ENCODE data around the gene PCDH1. TPM values are rescaled to one million over a fixed set of nuclear protein-coding genes. Genes with fewer than 3 reads are reported as not detected.

PCDH1 gene
- total RNA-seq, 3 donors from 2014 or later = 0.05 to 0.24 (median 0.14) TPM

DNA sequence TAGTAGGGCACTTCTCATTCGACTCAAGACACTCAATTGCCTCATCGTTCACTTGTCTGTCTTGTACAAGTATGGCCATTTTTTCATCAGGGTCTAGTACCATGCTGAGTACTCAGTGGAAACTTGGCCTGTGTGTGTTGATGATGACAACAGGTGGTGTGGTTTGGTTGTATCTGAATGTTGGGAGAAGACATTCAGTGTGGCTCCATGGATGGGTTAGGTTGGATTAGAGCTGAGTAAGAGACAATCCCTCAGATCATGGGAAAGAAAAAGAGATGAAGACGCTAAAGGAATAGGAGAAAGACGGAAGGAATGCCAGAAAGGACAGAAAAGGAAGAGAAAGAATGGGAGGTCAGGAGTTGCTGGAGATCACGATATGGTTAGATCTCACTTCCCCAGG lies 17.0 kb downstream of the PCDH1 start:
- H3K4me3 Mint-ChIP-seq = no peak overlapping the region
- ATAC-seq (no peak), DNase-seq (no peak)
- H3K9me3 Mint-ChIP-seq = no peaks in the 10 kb centered on the region
- peaks cover 5% of the 10 kb centered on the region for H3K27me3 Mint-ChIP-seq (ENCODE audit: low read depth)
- H3K4me1 Mint-ChIP-seq (ENCODE audit: low read depth) = no peaks in the 10 kb centered on the region
- H3K36me3 Mint-ChIP-seq (ENCODE audit: insufficient read depth) = no peaks in the 10 kb centered on the region

DNA sequence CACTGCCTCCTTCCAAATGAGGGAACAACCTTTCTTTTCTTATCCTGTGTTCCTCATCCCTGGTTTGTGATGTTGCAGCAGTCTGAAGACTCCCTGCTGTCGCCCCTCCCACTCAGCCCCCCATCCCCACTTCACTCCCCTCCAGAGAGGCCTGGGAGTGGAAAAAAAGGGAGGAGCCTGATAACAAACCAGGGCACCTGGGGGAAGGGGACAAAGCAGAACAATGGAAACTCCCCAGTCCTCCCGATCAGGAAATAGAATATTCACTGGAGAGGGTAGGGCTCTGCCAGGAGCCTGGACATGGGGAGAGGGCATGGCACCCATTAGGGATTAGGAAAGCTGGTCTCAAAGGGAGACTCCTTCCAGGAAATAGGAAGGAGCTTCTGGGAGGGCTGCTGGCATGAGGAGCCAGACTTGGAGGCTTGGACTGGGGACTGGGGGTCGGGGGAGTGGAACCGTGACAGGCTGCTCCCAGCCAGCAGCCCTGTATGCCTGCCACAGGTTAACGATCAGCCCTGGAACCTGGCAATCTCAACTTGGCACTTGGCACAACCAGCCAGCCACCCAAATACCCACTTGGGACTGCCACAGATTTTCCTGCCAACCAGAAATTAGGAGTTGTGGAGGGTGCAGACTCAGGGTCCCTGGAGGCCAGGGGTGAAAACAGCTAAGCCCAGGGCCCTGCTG lies 20.0 kb downstream of the PCDH1 start:
- H3K4me1 Mint-ChIP-seq (ENCODE audit: low read depth) = no peaks in the 10 kb centered on the region
- peaks cover 7% of the 10 kb centered on the region for H3K27me3 Mint-ChIP-seq (ENCODE audit: low read depth)
- no peaks in the 10 kb centered on the region for H3K36me3 Mint-ChIP-seq (ENCODE audit: insufficient read depth)
- no peak for ATAC-seq
- no peak overlapping the region for H3K4me3 Mint-ChIP-seq
- no peak for DNase-seq
- no peaks in the 10 kb centered on the region for H3K9me3 Mint-ChIP-seq

DNA sequence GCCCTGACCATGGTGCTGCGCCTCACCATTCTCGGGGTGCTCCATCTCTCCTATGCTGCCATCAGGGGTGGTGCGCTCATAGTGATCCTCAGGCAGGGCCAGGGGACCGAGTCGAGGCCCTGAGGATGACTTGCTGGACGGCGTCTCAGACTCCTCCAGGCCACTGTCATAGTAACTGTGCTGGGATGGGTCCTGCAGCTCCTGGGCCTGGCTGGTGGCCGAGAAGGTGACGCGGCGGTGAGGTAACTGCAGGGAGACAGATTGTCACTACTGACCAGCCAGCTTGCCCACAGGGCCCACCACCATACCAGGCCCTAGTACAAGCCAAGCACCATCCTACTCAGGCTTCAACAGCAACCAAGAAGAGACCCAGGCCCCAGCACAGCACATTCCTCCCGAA lies 21.0 kb downstream of the PCDH1 start:
- no peak for ATAC-seq
- DNase-seq = no peak
- Mint-ChIP-seq H3K36me3 (ENCODE audit: insufficient read depth) (no peaks in the 10 kb centered on the region), H3K4me1 (ENCODE audit: low read depth) (no peaks in the 10 kb centered on the region), H3K27me3 (ENCODE audit: low read depth) (peaks cover 7% of the 10 kb centered on the region), H3K4me3 (no peak overlapping the region), H3K9me3 (no peaks in the 10 kb centered on the region)

DNA sequence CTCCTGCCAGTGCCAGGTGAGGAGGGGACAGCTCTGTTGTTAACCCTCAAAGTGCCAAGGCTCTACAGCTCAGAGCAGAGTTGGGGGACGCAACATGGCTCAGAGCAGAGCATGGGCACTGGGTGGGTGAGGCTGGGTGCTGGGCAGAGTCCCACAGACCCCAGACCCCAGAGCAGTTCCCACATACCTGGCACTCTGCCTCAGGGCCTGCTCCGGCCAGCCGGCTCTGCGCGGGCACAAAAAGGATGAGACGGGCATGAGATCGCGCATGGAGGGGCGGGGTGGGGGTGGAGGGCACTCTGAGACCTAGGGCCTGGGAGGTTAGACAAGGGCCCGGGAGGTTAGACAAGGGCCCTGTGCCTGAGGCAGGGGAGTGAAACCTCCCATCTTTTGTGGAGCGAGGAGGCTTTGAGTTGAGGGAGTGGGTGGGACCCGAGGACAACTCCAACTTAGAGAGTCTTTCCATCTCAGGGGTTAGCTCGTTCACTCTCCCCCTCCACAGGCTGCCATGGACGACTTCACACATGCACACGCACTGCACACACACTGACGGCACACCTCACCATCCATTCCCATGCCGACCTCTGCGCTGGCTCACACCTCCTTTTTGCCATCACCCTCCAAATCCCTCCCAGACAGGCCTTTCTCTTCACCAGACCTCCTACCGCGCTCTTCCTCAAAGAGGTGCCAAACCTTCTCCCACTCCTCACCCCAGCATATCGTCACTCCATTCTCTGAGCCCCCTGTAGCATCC lies 22.0 kb downstream of the PCDH1 start:
- no peaks in the 10 kb centered on the region for H3K4me1 Mint-ChIP-seq (ENCODE audit: low read depth)
- ATAC-seq = no peak
- H3K4me3 Mint-ChIP-seq = no peak overlapping the region
- H3K9me3 Mint-ChIP-seq = no peaks in the 10 kb centered on the region
- no peaks in the 10 kb centered on the region for H3K36me3 Mint-ChIP-seq (ENCODE audit: insufficient read depth)
- peaks cover 3% of the 10 kb centered on the region for H3K27me3 Mint-ChIP-seq (ENCODE audit: low read depth)
- DNase-seq = no peak

DNA sequence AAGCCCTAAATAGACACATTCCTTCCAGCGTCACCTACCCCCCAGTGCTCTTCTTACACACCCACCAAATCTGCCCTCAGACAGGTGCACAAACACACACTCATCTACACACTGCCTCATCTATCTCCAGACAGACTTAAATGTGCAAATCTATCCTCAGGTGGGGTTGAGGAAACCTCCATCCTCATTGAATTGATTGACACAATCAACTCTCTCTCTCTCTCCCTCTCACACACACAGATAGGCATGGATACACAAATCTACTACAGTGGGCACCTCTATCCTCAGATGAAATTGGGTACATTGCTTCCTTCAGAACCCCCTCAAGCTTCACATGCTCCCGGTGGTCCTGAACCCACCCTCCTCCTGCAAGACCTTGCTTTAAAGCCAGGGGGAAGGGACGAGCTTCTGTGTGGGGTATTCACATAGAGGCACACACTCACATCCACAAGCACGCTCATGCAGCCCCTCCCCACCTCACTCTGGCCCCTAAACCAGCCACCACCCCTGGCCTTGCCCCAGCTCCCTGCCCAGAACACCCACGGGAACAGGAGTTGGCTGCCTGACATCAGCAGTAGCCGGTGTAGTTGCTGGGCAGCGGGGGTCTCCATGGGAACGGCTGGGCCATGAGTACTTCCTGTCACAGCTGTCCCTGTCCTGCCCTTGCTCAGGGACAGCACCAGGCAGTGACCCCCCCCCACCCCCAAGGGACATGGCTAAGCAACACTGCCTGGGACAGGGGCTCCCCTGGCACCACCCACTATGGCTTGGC lies 22.8 kb downstream of the PCDH1 start:
- no peak overlapping the region for H3K4me3 Mint-ChIP-seq
- no peaks in the 10 kb centered on the region for H3K9me3 Mint-ChIP-seq
- H3K4me1 Mint-ChIP-seq (ENCODE audit: low read depth) = no peaks in the 10 kb centered on the region
- DNase-seq (no peak), ATAC-seq (no peak)
- no peaks in the 10 kb centered on the region for H3K36me3 Mint-ChIP-seq (ENCODE audit: insufficient read depth)
- peaks cover 2% of the 10 kb centered on the region for H3K27me3 Mint-ChIP-seq (ENCODE audit: low read depth)

DNA sequence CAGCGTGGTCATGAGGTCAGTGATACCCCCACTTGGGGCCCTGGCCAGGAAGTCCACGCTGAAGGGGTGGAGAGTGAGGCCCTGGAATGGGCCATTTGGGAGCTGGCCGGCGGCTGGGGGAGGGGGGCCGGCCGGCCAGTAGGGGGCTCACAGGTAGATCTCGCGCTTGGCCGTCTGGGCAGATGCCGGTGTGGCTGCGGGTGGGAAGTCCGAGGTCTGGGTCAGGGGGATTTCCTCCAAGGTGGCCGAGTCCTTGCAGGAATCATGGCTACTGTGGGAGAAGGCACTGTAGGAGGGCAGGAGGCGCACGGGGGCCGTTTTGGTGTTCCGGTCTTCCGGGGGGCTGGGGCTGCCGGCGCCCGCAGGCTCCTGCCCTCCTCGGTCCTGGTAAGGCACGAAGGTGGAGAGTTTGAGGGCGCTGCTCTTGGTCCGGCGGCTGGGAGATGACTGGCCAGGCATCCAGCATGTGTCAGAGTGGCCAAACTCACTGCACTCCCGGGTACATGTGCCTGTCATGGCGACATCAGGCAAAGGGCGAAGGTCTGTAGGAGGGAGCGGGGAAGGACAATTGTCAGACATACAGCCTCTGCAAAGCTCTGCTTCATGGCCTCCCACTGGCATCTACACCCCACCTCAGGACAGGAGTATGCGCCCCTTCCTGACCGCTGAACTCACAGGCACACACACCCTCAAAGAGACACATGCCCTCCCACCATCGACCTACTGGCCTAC lies 24.1 kb downstream of the PCDH1 start:
- H3K4me1 Mint-ChIP-seq (ENCODE audit: low read depth) = peaks cover 2% of the 10 kb centered on the region
- no peaks in the 10 kb centered on the region for H3K9me3 Mint-ChIP-seq
- peaks cover 2% of the 10 kb centered on the region for H3K27me3 Mint-ChIP-seq (ENCODE audit: low read depth)
- no peaks in the 10 kb centered on the region for H3K36me3 Mint-ChIP-seq (ENCODE audit: insufficient read depth)
- DNase-seq (no peak), ATAC-seq (no peak)
- H3K4me3 Mint-ChIP-seq = no peak overlapping the region

DNA sequence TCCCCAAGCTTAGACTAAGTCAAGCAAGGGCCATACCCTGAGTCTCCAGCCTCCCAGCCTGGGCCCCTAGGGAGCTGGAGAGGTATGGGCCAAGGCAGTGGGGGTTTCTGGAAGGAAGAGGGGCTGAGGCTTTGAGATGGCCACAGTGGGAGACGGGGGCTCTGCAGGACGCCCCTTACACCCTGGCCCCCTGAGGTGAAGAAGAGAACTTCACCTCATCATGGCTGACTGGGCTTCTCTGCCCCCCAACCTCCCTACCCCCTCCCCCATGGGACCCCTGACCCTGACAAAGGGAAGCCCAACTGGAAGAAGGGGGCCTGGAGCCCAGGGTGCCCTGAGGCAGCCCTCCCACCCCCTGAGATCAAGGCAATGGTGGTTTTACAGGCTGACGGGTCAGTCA lies 25.8 kb downstream of the PCDH1 start:
- H3K36me3 Mint-ChIP-seq (ENCODE audit: insufficient read depth) = no peaks in the 10 kb centered on the region
- peaks cover 8% of the 10 kb centered on the region for H3K4me1 Mint-ChIP-seq (ENCODE audit: low read depth)
- H3K4me3 Mint-ChIP-seq = no peak overlapping the region
- no peaks in the 10 kb centered on the region for H3K9me3 Mint-ChIP-seq
- no peak for ATAC-seq
- H3K27me3 Mint-ChIP-seq (ENCODE audit: low read depth) = peaks cover 2% of the 10 kb centered on the region
- DNase-seq = no peak

DNA sequence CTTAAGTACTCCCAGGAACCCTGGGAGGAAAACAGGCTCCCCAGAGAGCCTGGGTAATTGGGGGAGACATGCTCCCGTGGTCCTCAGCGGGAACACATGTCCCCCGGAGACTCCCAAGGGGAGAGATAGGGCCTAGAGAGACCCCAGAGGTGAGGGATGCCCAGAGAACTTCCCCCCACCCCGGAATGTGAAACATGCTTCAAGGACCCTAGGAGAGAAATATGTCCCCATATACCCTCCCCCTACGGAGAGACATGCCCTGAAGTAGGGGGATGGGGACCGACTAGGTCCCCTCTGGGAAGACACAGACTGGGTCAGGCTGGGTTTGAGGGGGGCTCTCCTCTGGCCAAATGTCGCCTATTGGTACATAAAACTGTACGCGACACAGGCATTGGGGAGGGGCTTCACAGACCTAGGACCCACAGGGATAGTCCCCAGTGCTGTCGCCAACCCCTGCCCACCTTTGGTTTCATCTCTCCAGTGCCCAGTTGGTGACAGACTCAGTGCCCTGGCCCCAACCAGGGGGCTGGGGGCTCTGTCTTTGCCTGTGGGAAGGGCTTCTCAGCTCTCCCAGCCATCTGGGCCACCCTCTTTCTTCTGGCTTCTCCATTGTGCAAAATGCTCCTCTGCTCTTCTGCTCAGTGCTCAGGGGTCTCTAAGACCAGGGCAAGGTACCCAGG lies 26.9 kb downstream of the PCDH1 start:
- Mint-ChIP-seq H3K36me3 (ENCODE audit: insufficient read depth) (no peaks in the 10 kb centered on the region), H3K27me3 (ENCODE audit: low read depth) (peaks cover 2% of the 10 kb centered on the region), H3K4me1 (ENCODE audit: low read depth) (peaks cover 8% of the 10 kb centered on the region), H3K9me3 (no peaks in the 10 kb centered on the region), H3K4me3 (peak overlapping the region; percentile 73)
- no peak for DNase-seq
- no peak for ATAC-seq

DNA sequence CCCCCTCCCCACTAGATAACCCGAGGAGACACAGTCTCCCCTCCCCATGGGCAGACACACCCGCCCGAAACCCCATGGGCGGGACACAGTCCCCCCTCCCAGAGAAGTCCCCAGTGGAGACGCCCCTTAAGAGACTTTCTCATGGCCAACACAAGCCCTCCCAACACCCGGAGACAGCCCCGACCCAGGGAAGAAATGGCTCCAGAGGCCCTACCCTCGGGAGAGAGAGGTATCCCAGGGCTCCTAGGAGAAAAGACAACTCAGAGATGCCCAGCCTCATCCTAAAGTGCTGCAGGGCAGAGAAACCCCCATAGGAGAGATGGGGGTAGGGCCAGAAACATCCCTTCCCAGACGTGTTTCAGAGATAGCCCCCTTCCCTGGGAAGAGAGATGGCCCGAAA lies 27.4 kb downstream of the PCDH1 start:
- Mint-ChIP-seq H3K4me1 (ENCODE audit: low read depth) (peaks cover 9% of the 10 kb centered on the region), H3K4me3 (peak overlapping the region; percentile 73), H3K36me3 (ENCODE audit: insufficient read depth) (no peaks in the 10 kb centered on the region), H3K9me3 (no peaks in the 10 kb centered on the region), H3K27me3 (ENCODE audit: low read depth) (peaks cover 2% of the 10 kb centered on the region)
- no peak for DNase-seq
- no peak for ATAC-seq

DNA sequence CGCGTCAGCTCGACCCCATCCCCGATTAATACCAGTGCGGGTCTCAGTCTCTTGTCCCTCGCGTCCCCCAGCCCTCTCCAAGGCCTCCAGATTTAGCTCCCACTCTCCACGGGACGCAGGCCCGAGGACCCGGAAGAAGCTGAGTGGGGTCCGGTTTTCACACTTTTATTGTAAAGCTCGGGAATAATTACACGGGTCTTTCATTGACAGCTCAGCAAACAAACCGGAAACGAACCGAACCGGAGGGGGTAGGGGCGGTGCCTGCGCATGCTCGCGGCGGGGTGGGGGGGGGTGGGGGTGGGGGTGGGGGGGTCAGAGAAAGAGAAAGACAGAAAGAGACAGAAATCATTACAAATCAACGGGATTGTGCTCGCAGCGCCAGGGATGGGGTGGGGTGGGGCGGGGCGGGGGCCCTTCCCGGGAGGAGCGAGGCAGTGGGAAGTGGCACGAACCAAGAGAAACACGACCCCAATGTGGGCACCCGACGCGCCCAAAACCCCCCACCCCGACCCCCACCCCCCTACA lies 27.9 kb downstream of the PCDH1 start:
- Mint-ChIP-seq H3K4me3 (peak overlapping the region; percentile 83), H3K27me3 (ENCODE audit: low read depth) (peaks cover 2% of the 10 kb centered on the region), H3K36me3 (ENCODE audit: insufficient read depth) (no peaks in the 10 kb centered on the region), H3K9me3 (no peaks in the 10 kb centered on the region), H3K4me1 (ENCODE audit: low read depth) (peaks cover 13% of the 10 kb centered on the region)
- ATAC-seq = peak in 1 of 2 donors; percentile 30
- DNase-seq = peak; percentile 28

DNA sequence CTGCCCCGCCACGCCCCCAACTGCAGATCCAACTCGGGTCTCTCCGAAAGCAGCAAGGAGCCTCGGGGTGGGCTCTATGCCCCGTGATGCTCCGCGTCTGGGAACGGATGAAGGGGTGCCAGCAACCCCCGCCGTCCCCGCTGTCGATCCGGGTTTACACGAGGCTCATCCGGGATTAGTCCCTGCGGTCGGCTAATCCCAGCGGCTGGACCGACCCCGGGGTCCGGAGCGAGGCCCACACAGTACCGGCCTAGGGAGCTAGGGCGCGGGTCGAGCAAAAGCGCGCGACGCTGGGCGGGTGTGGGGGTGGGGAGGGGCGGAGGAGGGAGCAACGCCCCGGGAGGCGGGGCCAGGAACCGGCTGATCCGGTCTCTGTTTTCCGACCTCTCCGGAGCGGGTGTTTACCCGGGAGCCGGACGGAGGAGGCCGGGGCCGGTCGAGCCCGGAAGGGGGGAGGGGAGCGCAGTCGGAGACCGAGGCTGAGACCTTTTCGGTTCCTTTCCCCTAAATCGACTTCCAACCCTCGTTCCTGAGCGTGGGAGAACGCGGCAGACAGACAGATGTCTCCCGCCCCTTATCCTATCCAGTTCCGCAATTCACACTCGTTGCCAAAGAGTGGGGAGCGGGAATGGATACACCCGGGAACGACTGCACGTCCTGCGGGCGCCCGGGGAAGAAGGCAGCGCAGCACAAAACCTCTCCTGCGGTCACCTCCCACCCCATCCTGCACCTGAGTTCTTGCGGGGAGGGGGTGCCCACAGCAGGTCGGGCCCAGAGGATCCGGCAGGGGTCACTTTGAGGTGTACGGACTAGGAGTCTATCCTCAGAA lies 28.6 kb downstream of the PCDH1 start:
- Mint-ChIP-seq H3K36me3 (ENCODE audit: insufficient read depth) (no peaks in the 10 kb centered on the region), H3K9me3 (no peaks in the 10 kb centered on the region), H3K4me3 (peak overlapping the region; percentile 83), H3K4me1 (ENCODE audit: low read depth) (peaks cover 14% of the 10 kb centered on the region), H3K27me3 (ENCODE audit: low read depth) (peaks cover 2% of the 10 kb centered on the region)
- DNase-seq = peak; percentile 63
- peak; percentile 82 for ATAC-seq

DNA sequence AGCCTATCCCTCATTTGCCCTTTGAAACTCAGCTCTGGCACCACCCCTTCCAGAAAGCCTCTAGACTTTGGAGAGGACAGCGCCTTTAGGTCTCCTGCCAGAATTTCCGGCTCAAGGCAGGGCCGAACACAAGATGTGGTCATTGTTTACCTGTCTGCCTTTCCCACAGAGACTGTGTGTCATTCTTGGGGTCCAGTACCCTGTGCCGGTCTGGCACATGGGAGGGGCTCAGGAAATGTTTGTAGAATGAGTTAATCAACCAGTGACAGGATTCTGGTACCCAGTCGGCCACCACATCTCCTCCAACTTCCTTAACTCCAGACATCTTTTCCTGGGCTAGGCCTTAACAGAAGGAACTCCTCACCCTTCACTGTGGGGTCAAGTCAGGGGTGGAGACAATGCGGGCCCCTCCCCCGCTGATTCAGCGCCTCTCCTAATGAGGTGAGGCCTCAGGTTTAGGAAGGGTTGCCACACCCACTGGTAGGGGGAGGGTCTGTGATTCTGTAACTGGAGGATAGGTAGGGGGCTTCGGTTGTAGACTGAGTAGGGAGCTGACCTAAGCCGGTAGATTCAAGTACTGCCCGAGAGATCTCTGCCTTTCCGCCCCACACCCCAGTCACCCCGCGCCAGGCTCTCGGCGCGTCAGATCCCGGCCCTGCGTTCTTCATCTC lies 29.3 kb downstream of the PCDH1 start:
- no peaks in the 10 kb centered on the region for H3K36me3 Mint-ChIP-seq (ENCODE audit: insufficient read depth)
- no peaks in the 10 kb centered on the region for H3K9me3 Mint-ChIP-seq
- peak overlapping the region; percentile 83 for H3K4me3 Mint-ChIP-seq
- DNase-seq = peak; percentile 27
- peaks cover 14% of the 10 kb centered on the region for H3K4me1 Mint-ChIP-seq (ENCODE audit: low read depth)
- H3K27me3 Mint-ChIP-seq (ENCODE audit: low read depth) = peaks cover 2% of the 10 kb centered on the region
- peak; percentile 42 to 55 for ATAC-seq

All from activated T-cell treated with anti-CD3 and anti-CD28 coated beads, Interleukin-2, amount 50 U/mL, for 4 hours (primary cell).